ENCODE measurements around the gene SNPH.
A peak's percentile ranks its signal among the peaks of the same experiment; 100 is the strongest.

SNPH gene

DNA sequence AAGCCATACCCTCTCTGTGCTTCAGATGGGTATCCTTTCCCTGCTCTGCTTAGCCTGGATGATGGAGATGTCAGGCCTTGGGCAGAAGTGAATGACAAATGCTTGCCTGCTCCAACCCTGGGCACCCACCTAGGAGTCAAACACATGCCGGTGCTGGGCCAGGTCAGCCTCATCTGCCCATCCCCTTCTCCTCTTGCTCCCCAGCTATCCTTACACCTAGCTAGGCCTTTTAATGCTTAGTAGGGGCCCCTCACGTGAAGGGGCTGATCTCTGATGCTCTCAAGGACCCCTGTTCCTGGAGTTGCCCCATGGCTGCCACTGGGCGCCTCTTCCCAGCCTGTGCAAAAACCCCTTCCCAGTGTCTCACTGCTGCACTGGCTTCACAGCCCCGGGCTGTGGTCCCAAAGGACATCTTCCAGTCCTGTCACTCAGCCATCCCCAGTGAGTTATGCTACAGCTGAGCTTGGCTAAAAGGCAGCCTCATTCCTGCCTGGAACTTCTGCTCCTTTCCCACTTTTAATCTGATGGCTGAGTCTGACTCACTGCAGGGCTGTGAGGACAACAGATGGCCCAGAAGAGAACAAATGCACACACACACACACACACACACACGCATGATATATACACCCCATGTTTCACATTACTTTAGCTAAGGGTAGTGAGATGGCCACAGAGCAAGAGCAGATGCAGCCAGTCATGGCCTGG is 75.6 kb downstream of the SNPH start:
- DNase-seq = no peak

DNA sequence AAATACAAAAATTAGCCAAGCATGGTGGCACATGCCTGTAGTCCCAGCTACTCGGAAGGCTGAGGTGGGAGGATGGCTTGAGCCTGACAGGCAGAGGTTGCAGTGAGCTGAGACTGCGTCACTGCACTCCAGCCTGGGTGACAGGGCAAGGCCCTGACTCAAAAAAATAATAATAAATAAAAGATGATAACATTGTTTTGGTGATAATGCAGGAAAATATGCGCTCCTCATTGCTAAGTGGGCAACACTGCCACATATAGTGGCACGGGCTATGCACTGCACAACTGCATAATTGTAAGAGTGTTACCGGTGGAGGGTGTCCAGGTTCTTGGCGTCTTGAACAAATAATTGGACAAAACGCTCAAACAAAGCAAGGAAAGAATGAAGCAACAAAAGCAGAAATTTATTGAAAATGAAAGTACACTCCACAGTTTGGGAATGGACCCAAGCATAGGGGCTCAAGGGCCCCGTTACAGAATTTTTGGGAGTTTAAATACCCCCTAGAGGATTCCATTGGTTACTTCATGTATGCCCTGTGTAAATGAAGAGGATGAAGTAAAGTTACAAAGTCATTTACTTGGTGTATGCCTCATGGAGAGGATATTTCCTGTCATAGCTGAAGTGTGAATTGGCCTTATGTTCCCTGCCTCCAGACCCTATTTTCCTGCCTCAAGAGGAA is 77.5 kb downstream of the SNPH start:
- peak; percentile 1 for DNase-seq

DNA sequence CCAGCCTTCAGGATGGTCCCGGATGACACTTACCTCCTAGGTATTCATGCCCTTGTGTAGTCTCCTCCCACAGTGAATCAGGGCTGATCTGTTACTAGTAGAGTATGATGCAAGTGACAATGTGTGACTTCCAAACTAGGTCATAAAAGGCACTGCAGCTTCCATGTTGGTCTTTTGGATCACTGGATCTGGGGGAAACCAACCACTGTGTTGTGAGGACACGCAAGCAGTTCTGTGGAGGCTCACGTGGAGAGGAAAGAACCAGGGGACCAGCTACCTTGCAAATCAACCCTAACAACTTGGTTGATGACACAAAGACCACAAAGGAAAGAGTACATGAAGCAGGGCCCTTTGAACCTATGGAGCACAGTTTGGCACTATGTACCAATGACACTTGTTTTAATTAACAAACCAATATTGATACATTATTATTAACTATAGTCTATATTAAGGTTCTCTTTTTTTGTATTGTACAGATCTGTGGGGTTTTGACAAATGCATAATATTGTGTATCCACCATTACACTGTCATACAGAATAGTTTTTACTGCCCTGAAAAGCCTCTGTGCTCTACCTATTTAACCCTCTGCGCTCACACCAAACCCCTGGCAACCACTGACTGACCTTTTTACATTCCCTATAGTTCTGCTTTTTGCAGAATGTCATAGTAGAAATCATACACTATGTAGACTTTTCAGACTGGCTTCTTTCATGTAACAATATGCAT is 79.1 kb downstream of the SNPH start:
- no peak for DNase-seq

DNA sequence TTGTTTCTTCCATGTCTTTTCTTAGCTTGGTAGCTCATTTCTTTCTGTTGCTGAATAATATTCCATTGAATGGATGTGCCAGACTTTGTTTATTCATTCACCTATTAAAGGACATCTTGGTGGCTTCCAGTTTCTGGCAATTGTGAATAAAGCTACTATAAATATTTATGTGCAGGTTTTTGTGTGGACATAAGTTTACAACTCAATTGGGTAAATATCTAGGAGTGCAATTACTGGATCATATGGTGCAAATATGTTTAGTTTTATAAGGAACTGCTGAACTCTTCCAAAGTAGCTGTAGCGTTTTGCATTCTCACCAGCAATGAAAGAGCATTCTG is 79.6 kb downstream of the SNPH start:
- DNase-seq = no peak

DNA sequence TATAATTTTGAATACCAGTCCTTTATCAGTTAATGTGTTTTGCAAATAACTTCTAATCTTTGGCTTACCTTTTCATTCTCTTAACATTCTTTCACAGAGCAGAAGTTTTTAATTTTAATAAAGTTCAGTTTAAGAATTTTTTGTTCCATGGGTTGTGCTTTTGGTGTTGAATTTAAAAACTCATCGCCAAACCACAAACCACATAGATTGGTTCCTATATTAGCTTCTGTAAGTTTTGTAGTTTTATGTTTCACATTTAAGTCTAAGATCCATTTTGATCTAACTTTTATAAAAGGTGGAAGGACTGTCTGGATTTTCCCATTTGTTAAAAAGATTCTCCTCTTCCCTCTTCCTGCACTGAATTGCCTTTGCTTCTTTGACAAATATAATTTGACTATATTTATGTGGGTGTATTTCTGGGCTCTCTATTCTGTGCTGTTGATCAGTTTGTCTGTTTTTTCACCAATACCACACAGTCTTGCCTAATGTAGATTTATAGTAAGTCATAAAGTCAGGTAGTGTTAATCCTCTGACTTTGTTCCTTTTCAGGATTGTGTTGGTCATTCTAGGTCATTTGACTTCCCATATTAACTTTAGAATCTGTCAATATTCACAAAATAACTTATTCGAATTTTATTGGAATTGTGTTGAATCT is 80.3 kb downstream of the SNPH start:
- DNase-seq = no peak

DNA sequence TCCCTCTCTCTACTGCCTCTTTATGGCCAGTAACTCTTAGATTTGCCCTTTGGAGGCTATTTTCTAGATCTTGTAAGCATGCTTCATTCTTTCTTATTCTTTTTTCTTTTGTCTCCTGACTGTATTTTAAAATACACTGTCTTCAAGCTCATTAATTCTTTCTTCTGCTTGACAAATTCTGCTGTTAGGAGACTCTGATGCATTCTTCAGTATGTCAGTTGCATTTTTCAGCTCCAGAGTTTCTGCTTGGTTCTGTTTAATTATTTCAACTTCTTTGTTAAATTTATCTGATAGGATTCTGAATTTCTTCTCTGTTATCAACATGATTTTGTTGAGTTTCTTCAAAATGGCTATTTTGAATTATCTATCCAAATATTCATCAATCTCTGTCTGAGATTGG is 87.9 kb downstream of the SNPH start:
- no peak for DNase-seq

DNA sequence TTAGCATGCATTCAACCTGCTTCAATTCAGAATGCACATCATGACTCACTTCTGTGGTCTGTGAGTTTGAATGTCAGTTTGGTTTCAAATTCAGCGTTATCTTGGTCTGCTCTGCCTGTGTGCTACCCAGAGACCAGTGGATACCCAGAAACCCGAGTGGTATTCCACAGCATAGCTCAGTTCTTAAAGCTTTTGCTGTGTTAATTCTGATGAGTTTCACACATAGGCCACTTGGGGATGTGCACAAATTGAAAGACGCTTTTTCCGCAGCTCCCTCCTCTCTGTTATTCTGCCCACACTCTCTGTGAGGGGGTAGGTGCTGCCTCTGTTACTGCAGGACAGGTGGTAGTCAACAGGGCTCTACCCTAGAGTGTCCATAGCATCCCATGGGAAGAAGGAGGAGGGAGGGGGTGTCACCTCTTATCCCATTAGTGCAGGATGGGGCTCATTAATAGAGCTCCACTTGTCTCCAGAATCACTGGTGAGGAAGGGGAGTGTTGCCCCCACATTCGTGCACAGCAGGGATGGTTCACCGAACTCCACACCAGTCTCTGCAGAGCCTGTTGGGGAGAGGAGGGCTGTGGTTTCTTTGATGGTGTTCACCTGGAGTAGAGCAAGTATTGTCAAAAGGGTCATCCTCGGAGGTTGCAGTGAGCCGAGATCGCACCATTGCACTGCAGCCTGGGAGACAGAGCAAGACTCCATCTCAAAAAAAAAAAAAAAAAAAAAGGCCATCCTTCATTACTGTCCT is 92.0 kb downstream of the SNPH start:
- no peak for DNase-seq

Data from activated CD8-positive, alpha-beta memory T cell treated with anti-CD3 and anti-CD28 coated beads, Interleukin-2, amount 50 U/mL, for 48 hours (primary cell).